ENCODE data around the gene ADD3.

ADD3 gene

DNA sequence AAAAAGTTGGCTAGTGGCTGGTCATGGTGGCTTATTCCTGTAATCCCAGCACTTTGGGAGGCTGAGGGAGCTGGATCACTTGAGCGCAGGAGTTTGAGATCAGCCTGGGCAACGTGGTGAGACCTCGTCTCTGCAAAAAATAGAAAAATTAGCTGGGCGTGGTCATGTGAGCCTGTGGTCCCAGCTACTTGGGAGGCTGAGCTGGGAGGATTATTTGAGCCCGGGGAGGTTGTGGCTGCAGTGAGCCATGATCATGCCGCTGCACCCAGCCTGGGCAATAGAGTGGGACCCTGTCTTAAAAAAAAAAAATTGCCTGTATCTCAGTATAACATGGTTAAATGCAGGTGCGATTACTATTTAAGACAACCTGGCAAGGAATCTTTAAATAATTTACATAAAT is 61.0 kb downstream of the ADD3 start:
- no peak for DNase-seq (ENCODE audit: low read depth)

DNA sequence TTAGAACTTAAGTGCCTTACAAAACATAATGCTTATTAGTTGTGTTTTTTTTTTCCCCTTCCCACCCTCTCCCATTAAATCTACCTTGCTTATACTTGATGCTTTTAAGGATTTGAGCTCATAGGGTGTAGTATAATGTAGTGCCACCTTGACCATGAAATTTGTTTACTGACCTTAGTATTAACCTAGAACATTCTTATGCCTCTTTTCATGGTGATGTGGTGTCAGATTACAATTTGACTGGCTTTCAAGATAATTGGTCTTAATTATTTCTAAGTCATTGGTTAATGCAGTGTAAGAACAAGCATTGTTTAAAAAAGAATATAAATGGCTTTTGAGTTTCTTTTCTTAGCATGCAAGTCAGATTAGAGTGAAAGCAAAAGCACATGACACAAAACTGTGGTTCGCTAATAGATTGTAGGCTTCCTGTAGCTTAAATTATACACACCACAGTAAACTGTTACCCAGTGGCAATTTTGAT is 61.8 kb downstream of the ADD3 start:
- no peak for DNase-seq (ENCODE audit: low read depth)

DNA sequence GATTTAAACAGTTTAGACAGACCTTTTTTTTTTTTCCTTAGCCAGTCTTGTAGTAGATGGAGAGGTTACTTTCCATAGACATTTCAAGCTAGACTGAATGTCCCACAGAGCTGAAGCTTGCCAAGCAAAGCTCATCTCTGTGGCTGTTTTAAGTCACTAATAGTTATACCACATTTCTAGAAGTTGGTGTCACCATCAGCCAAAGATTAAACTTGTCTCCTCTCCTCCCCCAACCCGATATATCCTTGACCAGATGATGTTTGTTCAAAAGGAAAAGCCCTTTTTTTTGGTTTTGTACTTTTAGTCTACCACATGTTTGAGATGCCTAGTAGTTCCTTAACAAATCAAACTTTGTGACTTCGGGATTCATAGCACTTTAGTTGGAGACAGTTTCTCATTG is 66.1 kb downstream of the ADD3 start:
- no peak for DNase-seq (ENCODE audit: low read depth)

DNA sequence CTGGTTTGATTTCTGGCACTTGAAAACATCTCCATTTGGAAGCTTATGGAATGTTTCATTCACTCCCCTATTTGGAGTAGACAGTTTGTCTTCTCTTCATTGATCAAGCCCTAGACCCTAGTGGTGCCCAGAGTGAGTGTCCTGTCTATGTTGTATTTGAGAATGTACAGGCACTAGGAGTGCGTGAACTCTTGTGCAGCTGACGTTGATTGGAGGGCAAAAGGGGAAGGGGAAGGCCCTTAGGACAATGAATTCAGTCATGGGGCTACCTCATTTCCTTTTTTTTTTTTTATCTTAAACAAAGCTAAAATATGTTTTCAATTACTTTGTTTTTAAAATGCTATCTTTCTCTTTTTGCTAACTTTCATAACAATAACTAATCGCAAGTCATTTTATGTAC is 66.5 kb downstream of the ADD3 start:
- DNase-seq (ENCODE audit: low read depth) = no peak

DNA sequence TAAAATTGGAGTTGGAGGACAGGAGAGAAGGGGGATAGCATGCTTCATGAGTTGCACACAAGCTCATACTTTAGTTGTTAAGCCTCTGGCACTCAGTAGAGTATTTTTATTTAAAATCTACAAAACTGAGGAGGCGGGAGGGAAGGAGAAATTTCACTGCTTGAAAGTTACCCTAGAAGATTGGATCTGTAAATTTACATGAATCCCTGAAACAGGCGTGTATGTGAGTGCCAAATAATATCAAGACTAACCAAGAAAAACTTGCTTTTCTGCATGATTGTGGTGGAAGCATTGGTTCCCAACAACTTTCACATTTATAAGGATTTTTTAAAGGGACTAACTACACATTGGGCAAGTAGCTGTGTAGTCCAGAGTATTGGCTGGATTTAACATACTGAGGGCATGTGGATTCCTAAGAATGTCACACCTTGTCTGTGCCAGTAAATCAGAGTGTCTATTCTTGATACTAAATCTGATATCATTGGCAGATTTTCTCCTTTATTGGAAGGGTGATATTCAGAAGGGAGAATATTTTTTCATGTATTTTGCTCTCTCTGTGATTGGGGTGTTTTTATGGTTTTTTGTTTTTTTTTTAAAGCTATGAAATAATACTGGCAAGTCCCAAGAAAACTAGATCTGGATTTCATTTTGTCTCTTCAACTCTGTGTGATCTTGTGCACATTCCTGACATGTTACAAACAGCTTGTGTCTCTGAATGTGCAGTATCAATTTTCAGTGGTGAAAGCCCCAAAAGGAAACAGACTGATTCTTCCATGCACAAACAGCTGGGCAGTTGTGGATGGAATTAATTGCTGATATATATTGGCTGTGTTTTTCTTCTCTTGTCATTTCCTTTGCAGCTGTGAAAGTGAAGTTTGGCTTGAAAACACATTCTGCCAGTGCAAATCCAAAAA is 67.2 kb downstream of the ADD3 start:
- DNase-seq (ENCODE audit: low read depth) = no peak

DNA sequence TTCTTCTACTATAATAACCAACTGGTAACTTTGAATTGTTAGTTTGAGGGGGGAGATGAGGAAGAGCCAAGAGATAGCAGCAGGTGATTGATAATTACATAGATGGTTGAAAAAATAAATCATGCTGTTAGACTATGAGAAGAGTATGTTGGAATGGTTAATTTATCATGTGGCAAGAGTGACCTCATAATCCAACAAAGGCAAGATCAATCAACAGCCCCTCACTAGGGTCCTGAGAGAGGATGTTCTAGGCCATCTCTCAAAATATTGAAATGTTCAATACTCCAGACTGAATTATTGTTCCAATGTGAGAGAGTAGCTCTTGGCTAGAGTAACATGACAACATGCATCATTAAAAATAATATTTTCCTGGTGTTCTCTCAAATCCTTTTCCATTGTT is 67.9 kb downstream of the ADD3 start:
- no peak for DNase-seq (ENCODE audit: low read depth)

DNA sequence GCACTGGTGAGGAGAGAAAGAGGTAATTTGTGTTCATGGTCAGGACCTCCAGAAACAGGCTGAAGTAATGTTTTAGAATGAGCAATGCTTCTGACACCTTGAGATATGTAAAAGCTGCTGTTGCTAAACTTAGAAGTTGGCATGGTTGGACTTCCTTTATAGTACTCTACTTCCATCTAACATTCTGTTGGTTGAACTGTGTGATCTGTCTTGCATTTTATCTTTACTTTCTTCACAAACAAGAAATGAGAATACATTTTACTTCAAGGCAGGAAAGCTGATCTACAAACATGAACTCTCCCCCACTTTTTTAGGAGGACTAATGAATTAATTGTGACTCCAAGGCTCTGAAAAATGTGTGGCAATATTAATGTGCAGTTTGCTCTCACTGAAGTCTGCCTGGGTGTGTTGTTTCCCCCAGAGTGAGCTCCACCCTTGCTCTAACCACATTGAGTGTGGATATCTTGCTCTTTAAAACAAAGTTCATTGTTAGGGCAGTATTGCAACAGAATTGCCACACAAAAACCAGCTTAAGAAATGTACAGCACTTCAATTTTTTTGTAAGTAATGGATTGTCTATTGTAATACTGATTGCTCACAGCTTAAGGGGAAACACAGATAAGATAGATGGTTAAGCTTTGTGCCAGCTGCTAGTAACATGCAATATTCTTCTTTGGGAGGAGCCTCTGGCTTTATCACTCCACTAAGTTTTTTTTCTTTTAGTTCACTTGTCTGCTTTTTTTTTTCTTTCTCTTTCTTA is 69.0 kb downstream of the ADD3 start:
- DNase-seq (ENCODE audit: low read depth) = no peak

DNA sequence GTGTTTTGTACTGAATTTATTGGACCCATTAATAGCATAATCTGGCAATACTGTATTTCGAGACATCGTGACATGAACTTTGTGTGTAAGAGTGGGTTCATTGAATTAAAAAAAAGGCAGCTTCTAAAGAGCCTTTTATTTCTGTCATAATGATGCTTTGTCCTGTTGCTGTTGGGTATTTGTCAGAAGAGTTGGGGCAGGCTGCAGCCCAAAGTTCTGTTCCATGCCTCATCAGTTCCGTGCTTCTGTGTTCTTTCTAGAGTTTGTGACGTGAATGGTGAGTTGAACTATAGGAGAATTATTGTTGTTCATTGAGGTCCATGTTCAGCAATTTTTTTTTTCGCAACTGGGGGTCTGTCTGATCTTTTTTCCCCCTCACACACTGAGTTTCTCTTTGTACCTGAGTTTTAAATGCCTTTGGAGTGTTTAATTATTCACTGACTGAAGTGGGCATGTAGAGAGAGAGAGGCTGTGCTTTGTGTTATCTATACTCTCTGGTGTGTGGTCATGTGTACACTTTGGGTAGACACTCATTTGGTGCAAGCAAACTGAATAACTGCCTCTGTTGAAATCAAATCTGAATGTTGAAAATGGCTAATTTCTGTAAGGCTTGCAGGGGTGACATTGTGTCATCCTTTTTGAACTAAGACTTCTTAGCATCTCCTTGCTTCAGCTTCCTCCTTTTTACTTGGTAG is 69.8 kb downstream of the ADD3 start:
- no peak for DNase-seq (ENCODE audit: low read depth)

DNA sequence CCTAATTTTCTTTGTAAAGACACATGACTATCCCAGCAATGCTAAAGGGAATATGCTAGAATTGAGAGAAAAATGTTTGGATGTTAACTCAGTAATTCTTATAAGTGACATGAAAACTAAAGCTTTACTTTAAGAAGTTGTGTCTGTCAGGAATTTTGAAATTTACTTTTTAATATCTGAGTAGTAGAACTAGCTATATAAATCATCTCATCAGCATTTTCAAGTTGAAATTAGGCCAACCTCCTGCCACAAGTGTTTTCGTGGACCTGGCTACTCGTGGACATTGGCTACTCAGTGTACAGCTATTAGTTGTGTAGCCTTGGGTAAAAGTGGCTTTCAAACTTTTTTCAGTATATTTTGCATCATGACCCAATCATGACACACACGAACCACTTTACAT is 70.5 kb downstream of the ADD3 start:
- no peak for DNase-seq (ENCODE audit: low read depth)

DNA sequence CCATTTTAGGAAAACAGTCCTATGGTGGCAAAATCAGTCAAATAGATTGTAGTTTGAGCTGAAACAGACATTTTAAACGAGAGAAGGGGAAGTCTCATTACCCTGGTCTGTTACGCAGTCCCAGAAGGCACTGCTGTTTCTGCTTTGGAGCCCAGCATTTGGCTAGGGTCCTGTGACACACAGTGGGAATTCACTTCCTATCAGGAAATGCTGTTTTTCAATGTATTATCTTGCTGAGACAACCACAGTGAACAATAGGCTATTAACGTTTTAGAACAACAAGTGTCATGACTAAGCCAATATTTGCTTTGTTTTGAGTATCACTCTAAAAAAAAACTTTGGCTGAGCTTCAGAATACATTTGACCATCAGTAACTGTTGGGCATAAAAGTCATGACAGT is 74.1 kb downstream of the ADD3 start:
- no peak for DNase-seq (ENCODE audit: low read depth)

DNA sequence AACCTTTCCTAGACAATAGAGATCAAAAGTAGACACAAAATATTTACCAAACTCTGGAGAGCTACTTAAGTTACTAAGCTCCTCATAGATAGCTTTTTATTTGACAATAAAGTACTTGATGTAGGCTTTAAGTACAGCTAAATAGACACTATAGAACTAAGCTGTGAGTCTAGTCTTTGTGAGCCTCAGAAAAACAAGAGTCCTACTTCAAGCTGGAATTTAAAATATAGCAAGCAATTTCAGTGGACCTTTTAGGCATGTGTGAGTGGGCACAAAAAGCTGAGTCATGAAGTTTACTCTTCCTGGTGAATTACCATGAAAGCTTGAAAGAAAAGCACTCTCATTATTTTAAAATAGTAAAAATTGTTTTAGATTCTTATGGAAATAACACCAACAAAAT is 76.1 kb downstream of the ADD3 start:
- no peak for DNase-seq (ENCODE audit: low read depth)

GRCh38 chr10:110087682-110088081 is 79.9 kb downstream of the ADD3 start:
- no peak for DNase-seq (ENCODE audit: low read depth)

- no peak for DNase-seq (ENCODE audit: low read depth)
Measured at GRCh38 chr10:110088367-110089104, 80.8 kb downstream of the ADD3 start.

DNA sequence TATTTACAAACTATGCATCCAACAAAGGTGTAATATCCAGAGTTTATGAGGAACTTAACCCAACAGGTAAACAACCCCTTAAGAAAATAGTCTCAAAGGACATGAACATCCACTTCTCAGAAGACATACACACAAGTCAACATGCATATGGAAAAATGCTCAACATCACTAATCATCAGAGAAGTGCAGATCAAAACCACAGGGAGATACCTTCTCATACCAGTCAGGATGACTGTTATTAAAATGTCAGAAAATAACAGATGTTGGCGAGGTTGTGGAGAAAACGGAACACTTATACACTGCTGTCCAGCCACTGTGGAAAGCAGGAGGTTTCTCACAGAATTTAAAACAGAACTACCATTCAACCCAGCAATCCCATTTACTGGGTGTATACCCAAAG is 84.0 kb downstream of the ADD3 start:
- no peak for DNase-seq (ENCODE audit: low read depth)

DNA sequence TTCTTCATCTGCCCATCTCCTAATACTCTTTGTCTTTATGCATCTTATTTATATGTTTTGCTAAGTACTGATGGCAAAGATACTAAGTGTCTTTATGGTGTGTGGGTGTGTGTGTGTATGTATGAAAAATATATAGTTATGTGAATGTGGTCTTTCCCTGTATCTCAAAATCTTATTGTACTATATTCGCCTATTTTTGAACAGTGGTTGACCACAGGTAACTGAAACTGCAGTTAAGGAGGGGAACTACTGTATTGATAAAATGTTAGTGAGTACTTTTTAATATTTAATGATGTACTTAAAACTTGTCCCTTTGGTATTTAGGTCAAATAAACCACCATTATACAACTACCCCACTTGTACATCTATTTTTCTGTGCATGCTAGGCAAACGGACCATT is 85.9 kb downstream of the ADD3 start:
- no peak for DNase-seq (ENCODE audit: low read depth)

GRCh38 chr10:110094786-110095185 is 87.0 kb downstream of the ADD3 start:
- DNase-seq (ENCODE audit: low read depth) = no peak

GRCh38 chr10:110101464-110102144 is 93.8 kb downstream of the ADD3 start:
- DNase-seq (ENCODE audit: low read depth) = no peak

GRCh38 chr10:110103921-110104461 is 96.2 kb downstream of the ADD3 start:
- no peak for DNase-seq (ENCODE audit: low read depth)

GRCh38 chr10:110105873-110106272 is 98.1 kb downstream of the ADD3 start:
- no peak for DNase-seq (ENCODE audit: low read depth)

- no peak for DNase-seq (ENCODE audit: low read depth)
Measured at GRCh38 chr10:110107430-110107829, 99.6 kb downstream of the ADD3 start.

- DNase-seq (ENCODE audit: low read depth) = no peak
Measured at GRCh38 chr10:110107887-110108286, 100.1 kb downstream of the ADD3 start.
